ENCODE results near the gene CHRM2.

The CHRM2 gene

DNA sequence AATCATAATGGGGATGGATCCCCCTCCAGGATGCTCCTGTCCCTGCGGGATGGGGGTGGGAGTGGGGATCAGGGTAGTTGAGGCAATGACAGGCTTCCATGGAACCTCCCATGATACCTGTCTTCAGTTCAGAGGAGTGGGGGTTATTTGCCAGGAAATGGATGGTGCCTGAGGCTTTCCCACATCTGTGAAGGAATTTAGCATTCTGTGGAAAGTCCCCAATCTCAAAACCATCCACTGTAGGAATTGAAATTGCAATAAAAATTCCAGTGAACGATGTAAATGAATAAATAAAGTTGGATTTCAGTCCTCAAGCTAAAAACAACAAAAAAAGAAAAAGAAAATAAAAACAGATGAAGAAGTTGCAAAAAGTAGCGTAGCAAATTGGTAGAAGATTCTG, 81.9 kb downstream of the CHRM2 start:
- TF ChIP-seq, protein P1, sequence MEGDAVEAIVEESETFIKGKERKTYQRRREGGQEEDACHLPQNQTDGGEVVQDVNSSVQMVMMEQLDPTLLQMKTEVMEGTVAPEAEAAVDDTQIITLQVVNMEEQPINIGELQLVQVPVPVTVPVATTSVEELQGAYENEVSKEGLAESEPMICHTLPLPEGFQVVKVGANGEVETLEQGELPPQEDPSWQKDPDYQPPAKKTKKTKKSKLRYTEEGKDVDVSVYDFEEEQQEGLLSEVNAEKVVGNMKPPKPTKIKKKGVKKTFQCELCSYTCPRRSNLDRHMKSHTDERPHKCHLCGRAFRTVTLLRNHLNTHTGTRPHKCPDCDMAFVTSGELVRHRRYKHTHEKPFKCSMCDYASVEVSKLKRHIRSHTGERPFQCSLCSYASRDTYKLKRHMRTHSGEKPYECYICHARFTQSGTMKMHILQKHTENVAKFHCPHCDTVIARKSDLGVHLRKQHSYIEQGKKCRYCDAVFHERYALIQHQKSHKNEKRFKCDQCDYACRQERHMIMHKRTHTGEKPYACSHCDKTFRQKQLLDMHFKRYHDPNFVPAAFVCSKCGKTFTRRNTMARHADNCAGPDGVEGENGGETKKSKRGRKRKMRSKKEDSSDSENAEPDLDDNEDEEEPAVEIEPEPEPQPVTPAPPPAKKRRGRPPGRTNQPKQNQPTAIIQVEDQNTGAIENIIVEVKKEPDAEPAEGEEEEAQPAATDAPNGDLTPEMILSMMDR (IDR thresholded peaks at IDR 0.05; ENCODE audit: low read length, missing control alignments), result no peak
- no peak overlapping the region for H3K4me3 ChIP-seq (replicated peaks; ENCODE audit: low read depth, low read length)
- no peak for DNase-seq (ENCODE audit: low read depth)

DNA sequence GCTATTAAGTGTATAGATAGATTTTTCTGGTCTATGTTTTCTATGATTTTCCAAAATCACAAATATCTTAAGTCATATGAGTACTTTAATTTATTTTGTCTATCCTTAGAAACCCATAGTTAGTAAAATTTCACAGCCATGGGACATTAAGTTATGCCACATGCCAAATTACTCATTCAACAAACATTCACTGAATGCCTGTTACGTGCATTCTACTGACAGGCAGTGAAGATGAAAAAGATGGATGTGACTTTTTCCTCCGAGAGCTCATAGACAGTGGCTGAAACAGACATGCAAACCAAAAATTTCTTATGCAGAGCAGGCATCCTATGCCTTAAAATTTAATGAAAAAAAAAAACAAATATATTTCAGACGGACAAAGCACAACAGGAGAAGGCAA, 84.9 kb downstream of the CHRM2 start:
- DNase-seq (ENCODE audit: low read depth), result peak; percentile 48
- TF ChIP-seq, protein P1 (IDR thresholded peaks at IDR 0.05; ENCODE audit: low read length, missing control alignments), result no peak

DNA sequence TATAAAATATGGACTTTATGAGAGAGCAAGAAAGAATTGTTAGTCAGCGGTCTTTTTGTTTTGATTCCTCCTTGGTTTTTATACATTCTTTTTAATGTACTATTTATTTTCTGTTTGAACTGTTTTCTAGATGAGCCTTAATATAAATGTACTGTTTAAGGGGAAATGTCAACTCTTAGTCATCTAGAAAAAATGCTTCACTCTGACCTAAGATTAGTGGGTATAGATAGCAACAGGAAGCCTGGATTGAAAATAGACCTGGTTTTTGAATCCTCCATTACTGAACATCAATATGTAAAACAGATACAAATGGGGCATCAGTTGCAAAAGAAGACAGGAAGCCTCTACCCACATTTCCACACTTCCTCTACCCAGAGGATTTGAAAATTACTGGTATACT, 87.8 kb downstream of the CHRM2 start:
- peak; percentile 64 for DNase-seq (ENCODE audit: low read depth)
- TF ChIP-seq, protein P1 (IDR thresholded peaks at IDR 0.05; ENCODE audit: low read length, missing control alignments), result no peak
- no peak overlapping the region for H3K4me3 ChIP-seq (replicated peaks; ENCODE audit: low read depth, low read length)

More for the DNA sequence above, 84.9 kb downstream of the CHRM2 start:
- no peak overlapping the region for H3K4me3 ChIP-seq (replicated peaks; ENCODE audit: low read depth, low read length)

DNA sequence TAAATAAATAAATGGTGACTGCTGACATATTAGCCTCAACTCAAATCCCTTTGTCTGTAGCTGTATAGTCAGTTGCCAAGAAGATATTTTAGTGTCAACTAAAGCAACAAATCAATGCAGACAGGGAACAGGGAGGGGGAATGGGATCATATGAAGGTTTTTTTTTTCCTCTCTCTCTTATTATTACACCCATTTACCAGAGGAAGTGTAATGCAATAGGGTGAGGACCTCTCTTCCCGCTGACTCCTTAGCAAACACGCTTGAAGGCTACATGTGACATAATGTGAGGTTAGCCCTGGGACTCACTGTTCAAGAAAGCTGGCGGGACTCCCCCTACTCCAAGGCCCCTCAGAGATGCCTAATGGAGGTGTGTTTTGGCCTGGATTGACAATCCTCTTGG, 88.2 kb downstream of the CHRM2 start:
- H3K4me3 ChIP-seq (replicated peaks; ENCODE audit: low read depth, low read length), result no peak overlapping the region
- DNase-seq (ENCODE audit: low read depth), result peak; percentile 75
- TF ChIP-seq, protein P1 (IDR thresholded peaks at IDR 0.05; ENCODE audit: low read length, missing control alignments), result no peak

DNA sequence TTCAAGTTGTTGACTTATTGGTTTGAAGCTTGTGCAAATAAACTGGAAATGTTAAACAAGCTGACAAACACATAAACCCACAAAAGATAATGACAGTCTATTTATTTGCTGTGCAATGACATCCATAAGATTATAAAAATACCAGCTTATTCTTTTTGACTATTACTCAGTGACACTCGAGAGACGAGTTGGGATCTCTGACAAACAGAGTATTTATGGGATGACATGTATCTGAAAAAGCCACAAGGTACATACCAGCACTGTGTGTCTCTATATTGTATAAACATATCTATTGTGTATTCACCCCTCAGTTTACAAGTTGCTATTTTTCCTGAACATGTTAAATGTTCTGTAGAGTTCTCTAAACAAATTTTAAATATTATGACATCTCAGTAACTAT, 88.9 kb downstream of the CHRM2 start:
- TF ChIP-seq, protein P1 (IDR thresholded peaks at IDR 0.05; ENCODE audit: low read length, missing control alignments), result no peak
- H3K4me3 ChIP-seq (replicated peaks; ENCODE audit: low read depth, low read length), result no peak overlapping the region
- peak; percentile 4 for DNase-seq (ENCODE audit: low read depth)

DNA sequence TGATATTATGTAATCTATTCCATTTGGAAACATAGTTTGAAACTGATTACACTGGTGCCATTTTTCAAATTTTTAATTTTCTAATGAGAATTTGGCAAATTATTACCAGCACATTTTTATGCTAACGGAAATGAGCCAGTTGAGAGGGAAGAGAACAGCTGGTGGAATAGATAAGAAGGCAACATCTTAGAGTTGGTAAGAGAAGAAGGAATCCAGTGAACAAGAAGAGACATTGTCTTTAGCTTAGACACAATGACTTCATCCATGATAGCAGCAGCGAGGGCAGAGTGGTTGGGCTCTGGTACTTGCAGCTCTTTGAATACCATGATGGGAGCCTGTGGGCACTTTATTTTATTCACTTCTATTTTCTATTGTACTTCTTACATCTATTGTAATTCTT, 89.6 kb downstream of the CHRM2 start:
- no peak overlapping the region for H3K4me3 ChIP-seq (replicated peaks; ENCODE audit: low read depth, low read length)
- TF ChIP-seq, protein P1 (IDR thresholded peaks at IDR 0.05; ENCODE audit: low read length, missing control alignments), result no peak
- peak; percentile 32 for DNase-seq (ENCODE audit: low read depth)

DNA sequence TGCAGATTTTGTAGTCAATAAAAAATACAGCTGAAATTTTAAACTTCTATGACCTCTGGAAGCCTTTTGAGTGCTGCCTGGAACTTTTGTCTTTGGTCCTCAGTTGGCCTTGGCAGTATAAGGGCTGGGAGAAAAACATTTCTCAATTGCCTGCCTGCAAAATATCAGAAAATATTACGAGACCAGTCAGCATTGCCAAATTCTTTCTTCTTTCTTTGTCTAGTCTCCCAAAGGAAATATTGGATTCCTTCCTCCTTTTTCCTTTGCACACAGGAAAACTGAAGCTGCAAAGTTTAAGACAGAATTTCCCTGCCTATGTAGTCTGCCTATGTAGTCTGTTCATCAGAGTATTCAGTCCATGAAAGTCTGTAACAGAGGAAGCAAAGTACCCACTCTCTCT, 95.9 kb downstream of the CHRM2 start:
- H3K4me3 ChIP-seq (replicated peaks; ENCODE audit: low read depth, low read length), result no peak overlapping the region
- peak; percentile 45 for DNase-seq (ENCODE audit: low read depth)
- TF ChIP-seq, protein P1 (IDR thresholded peaks at IDR 0.05; ENCODE audit: low read length, missing control alignments), result no peak
